Panc1 (cell line): Measurements from ENCODE around the gene LRRC74B. TPM values are rescaled to one million over a fixed set of nuclear protein-coding genes. Genes with fewer than 3 reads are reported as not detected.

Experiments used
- ATAC-seq: fragments of 200-7000 bp; cut with Tn5 transposase; 2 replicates; pipeline ENCODE4 v1.9.1; 2020; ENCODE audit warnings: mild to moderate bottlenecking, moderate library complexity
- BruUV-seq: library from RNA; stranded (reverse); fragments of 400-500 nt; replicated peaks from 2 replicates; lab custom pipeline; 2021; lab: Mats Ljungman, UMichigan
- CTCF ChIA-PET: fragments of 300-600 bp; sonication (Branson Sonifier 250); formaldehyde crosslinking; loops from one replicate; lab custom pipeline; 2022; ENCODE audit warnings: antibody characterized with exemption; lab: Charles Lee
- POLR2A ChIA-PET: fragments of 300-600 bp; sonication (Branson Sonifier 250); formaldehyde crosslinking; loops from one replicate; lab custom pipeline; 2022; ENCODE audit warnings: antibody characterized with exemption; lab: Charles Lee
- DNase-seq: peaks from one replicate; pipeline ENCODE4 v3.0.0-alpha.2; 2010; ENCODE audit warnings: low read depth, low spot score
- H3K27ac ChIP-seq: 2 replicates; pipeline ENCODE4 v1.5.1; 2011; ENCODE audit warnings: mild to moderate bottlenecking, low read length, inconsistent platforms
- H3K27me3 ChIP-seq: fragments of 200-500 bp; sonication (Bioruptor generic); 2 replicates; pipeline ENCODE4 v1.6.0; 2014; ENCODE audit warnings: low read length, inconsistent platforms; ENCODE audit not compliant: control insufficient read depth, insufficient read depth
- H3K36me3 ChIP-seq: fragments of 200-500 bp; sonication (Bioruptor generic); 2 replicates; pipeline ENCODE4 v1.5.1; 2014; ENCODE audit warnings: inconsistent platforms, mild to moderate bottlenecking, low read length, moderate library complexity; ENCODE audit not compliant: control insufficient read depth, insufficient read depth
- H3K4me1 ChIP-seq: 2 replicates; pipeline ENCODE4 v1.5.1; 2011; ENCODE audit warnings: inconsistent platforms, mild to moderate bottlenecking, low read length, moderate library complexity; ENCODE audit not compliant: control insufficient read depth, insufficient read depth
- H3K4me3 ChIP-seq, 2 experiments: 2 replicates each; pipeline ENCODE4 v1.5.1; 2011 to 2012; ENCODE audit warnings: low read depth in 2 of 2, low read length in 2 of 2, mild to moderate bottlenecking in 2 of 2, inconsistent platforms in 1 of 2, moderate library complexity in 1 of 2
- H3K9me3 ChIP-seq: fragments of 200-500 bp; sonication (Bioruptor generic); 2 replicates; pipeline ENCODE4 v1.5.1; 2014; ENCODE audit warnings: low read depth, mild to moderate bottlenecking, inconsistent platforms, low read length, moderate library complexity; ENCODE audit not compliant: control insufficient read depth, insufficient read depth
- POLR2AphosphoS5 ChIP-seq: IDR thresholded peaks from 2 replicates; pipeline ENCODE4 v1.6.1; 2012; ENCODE audit warnings: mild to moderate bottlenecking, low read depth, low read length, moderate library complexity
- SIN3A ChIP-seq: IDR thresholded peaks from 2 replicates; pipeline ENCODE4 v1.6.1; 2012; ENCODE audit warnings: low read depth, mild to moderate bottlenecking, low read length, moderate library complexity, borderline replicate concordance; ENCODE audit not compliant: insufficient read depth
- TCF7L2 ChIP-seq: IDR thresholded peaks from 2 replicates; pipeline ENCODE4 v1.6.1; 2011; ENCODE audit warnings: mild to moderate bottlenecking, low read depth, low read length, inconsistent platforms
- in situ Hi-C: cut with HindIII; loops from 2 replicates; pipeline ENCODE4 v1.10.0; 2016; ENCODE audit warnings: low sequenced_read_pairs, low pct_unique_long_range_greater_than_20kb
- intact Hi-C: fragments of 100-400 bp; cut with micrococcal nuclease; formaldehyde crosslinking; loops from one replicate; pipeline ENCODE4 v1.10.0; 2022; ENCODE audit not compliant: unreplicated experiment
- total RNA-seq: library from RNA; stranded (reverse); gene quantifications from one replicate; pipeline ENCODE4 v1.2.1, GENCODE V29; 2021; ENCODE audit not compliant: unreplicated experiment
- TF ChIP-seq, protein P1 (sequence below), 2 experiments: IDR thresholded peaks; 2 replicates each; pipeline ENCODE4 v1.6.1; 2011 to 2012; ENCODE audit warnings: low read depth in 2 of 2, control low read depth in 1 of 2, low read length in 1 of 2, mild to moderate bottlenecking in 1 of 2, moderate library complexity in 1 of 2; ENCODE audit not compliant: insufficient read depth in 1 of 2
- TF ChIP-seq, protein P2 (sequence below): fragments of 450-650 bp; IDR thresholded peaks from 2 replicates; pipeline ENCODE4 v1.5.1; 2017; ENCODE audit warnings: mild to moderate bottlenecking

Gene LRRC74B
- total RNA-seq, 1 experiment from 2014 or later, result not detected

DNA sequence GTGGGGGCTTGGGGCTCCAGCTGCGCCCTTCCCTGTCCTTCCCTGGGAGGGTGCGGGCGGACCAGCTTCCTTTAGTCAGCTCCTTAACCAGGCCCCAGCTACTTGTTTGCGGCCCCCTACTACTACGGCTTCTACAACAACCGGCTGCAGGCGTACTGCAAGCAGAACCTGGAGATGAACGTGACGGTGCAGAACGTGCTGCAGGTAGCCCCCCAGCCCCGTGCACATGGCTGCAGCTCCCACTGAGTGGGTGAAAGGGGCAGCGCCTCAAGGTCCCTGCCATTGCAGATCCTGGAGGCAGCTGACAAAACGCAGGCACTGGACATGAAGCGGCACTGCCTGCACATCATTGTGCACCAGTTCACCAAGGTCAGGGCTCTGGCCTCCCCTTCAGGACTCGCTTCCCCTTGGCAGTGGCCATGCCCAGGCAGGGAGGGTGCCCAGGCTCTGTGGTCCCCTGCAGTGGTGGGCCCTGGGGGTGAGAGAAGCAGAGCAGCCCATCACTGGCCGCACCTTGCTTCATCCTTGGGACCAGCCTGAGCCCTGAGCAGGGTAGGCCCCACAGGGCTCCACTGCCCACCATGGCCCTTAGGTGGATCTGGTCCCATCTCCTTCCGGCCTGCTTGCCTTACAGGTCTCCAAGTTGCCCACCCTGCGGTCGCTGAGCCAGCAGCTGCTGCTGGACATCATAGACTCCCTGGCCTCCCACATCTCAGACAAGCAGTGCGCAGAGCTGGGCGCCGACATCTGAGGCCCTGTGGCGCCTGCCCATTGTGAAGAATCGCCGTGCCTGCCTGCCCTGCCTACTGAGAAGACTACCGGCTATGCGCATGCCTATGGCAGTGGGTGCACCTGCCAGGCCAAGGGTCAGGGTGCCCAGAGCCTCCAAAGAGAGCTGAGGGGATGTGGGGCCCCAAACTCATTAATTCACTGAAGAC lies 48.9 kb upstream of the LRRC74B start:
- ATAC-seq (no peak), DNase-seq (no peak)
- Histone ChIP-seq H3K36me3 (no peaks in the 10 kb centered on the region), H3K27ac (no peak overlapping the region), H3K27me3 (no peaks in the 10 kb centered on the region), H3K9me3 (no peaks in the 10 kb centered on the region), H3K4me1 (peaks cover 9% of the 10 kb centered on the region), H3K4me3 (no peak overlapping the region)
- intact Hi-C loops, result no loop called here
- no TSS peak for BruUV-seq
- ChIA-PET POLR2A (no interaction called here), CTCF (no interaction called here)
- in situ Hi-C loops, result no loop called here
- TF ChIP-seq, protein P1, sequence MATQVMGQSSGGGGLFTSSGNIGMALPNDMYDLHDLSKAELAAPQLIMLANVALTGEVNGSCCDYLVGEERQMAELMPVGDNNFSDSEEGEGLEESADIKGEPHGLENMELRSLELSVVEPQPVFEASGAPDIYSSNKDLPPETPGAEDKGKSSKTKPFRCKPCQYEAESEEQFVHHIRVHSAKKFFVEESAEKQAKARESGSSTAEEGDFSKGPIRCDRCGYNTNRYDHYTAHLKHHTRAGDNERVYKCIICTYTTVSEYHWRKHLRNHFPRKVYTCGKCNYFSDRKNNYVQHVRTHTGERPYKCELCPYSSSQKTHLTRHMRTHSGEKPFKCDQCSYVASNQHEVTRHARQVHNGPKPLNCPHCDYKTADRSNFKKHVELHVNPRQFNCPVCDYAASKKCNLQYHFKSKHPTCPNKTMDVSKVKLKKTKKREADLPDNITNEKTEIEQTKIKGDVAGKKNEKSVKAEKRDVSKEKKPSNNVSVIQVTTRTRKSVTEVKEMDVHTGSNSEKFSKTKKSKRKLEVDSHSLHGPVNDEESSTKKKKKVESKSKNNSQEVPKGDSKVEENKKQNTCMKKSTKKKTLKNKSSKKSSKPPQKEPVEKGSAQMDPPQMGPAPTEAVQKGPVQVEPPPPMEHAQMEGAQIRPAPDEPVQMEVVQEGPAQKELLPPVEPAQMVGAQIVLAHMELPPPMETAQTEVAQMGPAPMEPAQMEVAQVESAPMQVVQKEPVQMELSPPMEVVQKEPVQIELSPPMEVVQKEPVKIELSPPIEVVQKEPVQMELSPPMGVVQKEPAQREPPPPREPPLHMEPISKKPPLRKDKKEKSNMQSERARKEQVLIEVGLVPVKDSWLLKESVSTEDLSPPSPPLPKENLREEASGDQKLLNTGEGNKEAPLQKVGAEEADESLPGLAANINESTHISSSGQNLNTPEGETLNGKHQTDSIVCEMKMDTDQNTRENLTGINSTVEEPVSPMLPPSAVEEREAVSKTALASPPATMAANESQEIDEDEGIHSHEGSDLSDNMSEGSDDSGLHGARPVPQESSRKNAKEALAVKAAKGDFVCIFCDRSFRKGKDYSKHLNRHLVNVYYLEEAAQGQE (IDR thresholded peaks at IDR 0.05; ENCODE audit: insufficient read depth in 1 of 2, low read depth in 2 of 2, low read length in 1 of 2), result no peak
- TF ChIP-seq TCF7L2 (no peak), POLR2AphosphoS5 (no peak)

GRCh38 chr22:20997536-20998257 lies 48.0 kb upstream of the LRRC74B start:
- DNase-seq, result no peak
- BruUV-seq, result no TSS peak
- ChIA-PET CTCF (no interaction called here), POLR2A (no interaction called here)
- Histone ChIP-seq H3K27me3 (no peaks in the 10 kb centered on the region), H3K27ac (no peak overlapping the region), H3K9me3 (no peaks in the 10 kb centered on the region), H3K4me3 (no peak overlapping the region), H3K4me1 (peaks cover 9% of the 10 kb centered on the region), H3K36me3 (no peaks in the 10 kb centered on the region; the same call in 1 of the 2 replicates)
- ATAC-seq, result no peak
- intact Hi-C loops (no loop called here), in situ Hi-C loops (no loop called here)
- TF ChIP-seq, protein P2, sequence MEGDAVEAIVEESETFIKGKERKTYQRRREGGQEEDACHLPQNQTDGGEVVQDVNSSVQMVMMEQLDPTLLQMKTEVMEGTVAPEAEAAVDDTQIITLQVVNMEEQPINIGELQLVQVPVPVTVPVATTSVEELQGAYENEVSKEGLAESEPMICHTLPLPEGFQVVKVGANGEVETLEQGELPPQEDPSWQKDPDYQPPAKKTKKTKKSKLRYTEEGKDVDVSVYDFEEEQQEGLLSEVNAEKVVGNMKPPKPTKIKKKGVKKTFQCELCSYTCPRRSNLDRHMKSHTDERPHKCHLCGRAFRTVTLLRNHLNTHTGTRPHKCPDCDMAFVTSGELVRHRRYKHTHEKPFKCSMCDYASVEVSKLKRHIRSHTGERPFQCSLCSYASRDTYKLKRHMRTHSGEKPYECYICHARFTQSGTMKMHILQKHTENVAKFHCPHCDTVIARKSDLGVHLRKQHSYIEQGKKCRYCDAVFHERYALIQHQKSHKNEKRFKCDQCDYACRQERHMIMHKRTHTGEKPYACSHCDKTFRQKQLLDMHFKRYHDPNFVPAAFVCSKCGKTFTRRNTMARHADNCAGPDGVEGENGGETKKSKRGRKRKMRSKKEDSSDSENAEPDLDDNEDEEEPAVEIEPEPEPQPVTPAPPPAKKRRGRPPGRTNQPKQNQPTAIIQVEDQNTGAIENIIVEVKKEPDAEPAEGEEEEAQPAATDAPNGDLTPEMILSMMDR, result no peak
- TF ChIP-seq SIN3A (no peak), POLR2AphosphoS5 (no peak), TCF7L2 (no peak)
- TF ChIP-seq, protein P1 (IDR thresholded peaks at IDR 0.05; ENCODE audit: insufficient read depth in 1 of 2, low read depth in 2 of 2, low read length in 1 of 2), result no peak
